OCI-LY3 (cell line): ENCODE data around the gene KLHL18.

Experiments
- CTCF ChIP-seq: fragments of 200-600, 300-600 bp; sonication (generic); IDR thresholded peaks from 2 replicates; pipeline ENCODE4 v1.5.1; 2014; ENCODE audit warnings: antibody characterized with exemption, low read length, low read depth
- EZH2phosphoT487 ChIP-seq: fragments of 200-600 bp; shearing (Covaris generic); IDR thresholded peaks from 2 replicates; pipeline ENCODE4 v1.6.1; 2018; ENCODE audit warnings: antibody characterized with exemption, mixed run types, low read depth

- TF ChIP-seq CTCF (no peak), EZH2phosphoT487 (no peak)
These were observed 39.2 kb upstream of the KLHL18 start for GRCh38 chr3:47243419-47244147.
